ENCODE data around the gene SNRPA1.

Gene SNRPA1

GRCh38 chr15:101294731-101295606 is at the start of gene SNRPA1:
Gene SNRPA1 (minus strand): TSS chr15:101295248. CDS start chr15:101295178, 70 bp downstream.
- DNase-seq, result peak; percentile 99

DNA sequence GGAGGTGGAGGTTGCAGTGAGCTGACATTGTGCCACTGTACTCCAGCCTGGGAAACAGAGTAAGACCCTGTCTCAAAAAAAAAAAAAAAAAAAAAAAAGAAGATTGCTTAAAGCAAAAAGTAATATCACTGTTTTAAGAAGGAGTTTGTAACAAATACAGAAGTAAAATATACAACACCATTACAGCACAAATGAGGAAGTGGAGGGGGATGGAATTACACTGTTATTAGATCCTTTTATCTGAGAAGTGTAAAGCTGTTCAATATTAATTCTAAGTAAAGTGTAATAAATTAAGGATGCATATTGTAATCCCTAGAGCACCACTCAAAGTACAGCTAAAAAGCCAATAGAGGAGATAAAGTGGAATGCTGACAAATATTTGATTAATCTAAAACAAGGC is 47.0 kb upstream of the SNRPA1 start:
- DNase-seq, result no peak

DNA sequence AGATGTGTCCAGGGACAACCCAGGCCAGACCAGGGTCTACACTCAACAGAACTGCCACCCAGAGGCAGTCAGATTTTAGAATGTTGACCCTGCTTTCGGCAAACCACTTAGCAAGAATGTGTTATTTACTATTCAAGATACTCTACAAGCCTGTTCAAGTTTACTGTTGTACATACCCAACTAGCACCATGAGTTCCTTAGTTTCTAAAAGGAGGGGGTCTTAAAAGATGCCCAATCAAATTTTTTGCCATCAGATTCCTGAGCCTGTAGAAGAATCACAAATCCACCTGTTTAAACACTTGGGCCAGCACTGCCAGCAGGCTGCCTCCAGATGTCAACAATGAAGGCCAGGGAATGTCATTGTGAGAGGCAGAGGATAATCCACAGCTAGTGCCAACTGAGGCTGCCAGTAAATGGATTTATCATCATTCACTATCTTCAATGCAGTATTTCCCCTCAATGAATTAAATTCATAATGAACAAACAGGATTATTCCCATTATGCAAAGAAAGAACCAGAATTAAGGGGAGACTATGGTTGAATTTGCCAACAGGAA is 43.5 kb upstream of the SNRPA1 start:
- DNase-seq, result no peak

DNA sequence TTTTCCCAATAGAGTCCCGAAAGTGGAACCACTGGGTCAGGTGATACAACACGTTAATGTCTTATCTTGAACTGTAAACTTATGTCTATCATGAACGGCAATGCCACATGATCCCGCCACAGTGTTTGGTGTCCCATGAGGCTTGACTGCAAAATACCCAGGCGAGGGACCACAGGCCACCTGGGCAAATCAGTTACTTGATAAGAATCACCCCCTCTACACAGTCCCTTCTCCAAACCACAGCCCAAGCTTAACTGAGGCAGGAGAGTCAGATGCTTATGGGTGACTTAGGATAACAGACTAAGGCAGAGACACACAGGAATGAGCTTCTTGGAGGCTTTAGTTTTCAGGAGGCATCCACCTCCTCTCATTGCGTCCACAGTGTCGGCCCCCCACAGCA is 42.9 kb upstream of the SNRPA1 start:
- no peak for DNase-seq

- peak; percentile 40 for DNase-seq
Measured at GRCh38 chr15:101333907-101334789, 39.1 kb upstream of the SNRPA1 start.

DNA sequence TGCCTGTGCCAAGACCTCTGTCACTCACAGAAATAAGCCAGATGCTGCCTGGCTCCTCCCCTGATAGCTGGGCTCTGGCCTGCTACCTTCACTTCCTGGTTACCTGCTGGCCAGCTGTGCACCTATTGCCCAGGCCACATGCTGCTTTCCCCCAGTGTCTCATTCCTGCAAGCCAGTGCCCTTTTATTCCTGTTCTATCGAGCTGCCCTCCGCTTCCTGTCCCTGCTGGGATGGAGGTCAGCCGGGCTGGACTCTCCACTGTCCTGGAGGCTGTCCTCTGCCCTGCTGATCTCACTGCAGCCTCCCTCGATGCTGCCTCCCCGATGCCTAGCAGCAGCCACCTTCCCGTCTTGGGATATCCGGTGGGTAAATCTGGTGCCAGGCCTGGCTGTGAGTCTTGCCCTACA is 37.0 kb upstream of the SNRPA1 start:
- DNase-seq, result no peak

DNA sequence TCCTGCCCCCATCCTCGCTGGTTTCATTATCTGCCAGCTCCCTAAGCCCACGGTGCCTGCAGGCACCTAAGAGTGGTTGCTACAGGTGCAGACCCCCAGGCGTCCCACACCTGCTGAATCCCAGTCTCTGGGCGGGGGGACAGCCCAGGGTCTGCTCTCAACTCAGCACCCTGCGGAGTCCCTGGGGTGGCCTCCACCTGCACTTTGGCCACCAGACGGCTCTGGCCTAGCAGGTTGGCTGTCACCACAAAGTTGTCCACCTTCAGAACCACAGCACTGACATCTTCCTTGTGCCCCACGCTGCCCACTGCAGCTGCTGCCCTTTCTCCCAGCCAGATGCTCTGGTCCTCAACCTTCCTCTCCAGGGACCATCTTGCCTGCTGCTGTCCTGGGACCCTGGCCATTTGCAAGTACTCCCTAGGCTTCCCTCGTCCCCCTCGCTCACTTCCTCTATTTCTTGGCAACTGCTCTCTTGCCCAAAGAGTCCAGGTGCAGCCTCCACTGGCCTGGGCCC is 34.9 kb upstream of the SNRPA1 start:
- no peak for DNase-seq

GRCh38 chr15:101329309-101329863 is 34.3 kb upstream of the SNRPA1 start:
- DNase-seq, result no peak

- no peak for DNase-seq
Measured at GRCh38 chr15:101328001-101328400, 33.0 kb upstream of the SNRPA1 start.

DNA sequence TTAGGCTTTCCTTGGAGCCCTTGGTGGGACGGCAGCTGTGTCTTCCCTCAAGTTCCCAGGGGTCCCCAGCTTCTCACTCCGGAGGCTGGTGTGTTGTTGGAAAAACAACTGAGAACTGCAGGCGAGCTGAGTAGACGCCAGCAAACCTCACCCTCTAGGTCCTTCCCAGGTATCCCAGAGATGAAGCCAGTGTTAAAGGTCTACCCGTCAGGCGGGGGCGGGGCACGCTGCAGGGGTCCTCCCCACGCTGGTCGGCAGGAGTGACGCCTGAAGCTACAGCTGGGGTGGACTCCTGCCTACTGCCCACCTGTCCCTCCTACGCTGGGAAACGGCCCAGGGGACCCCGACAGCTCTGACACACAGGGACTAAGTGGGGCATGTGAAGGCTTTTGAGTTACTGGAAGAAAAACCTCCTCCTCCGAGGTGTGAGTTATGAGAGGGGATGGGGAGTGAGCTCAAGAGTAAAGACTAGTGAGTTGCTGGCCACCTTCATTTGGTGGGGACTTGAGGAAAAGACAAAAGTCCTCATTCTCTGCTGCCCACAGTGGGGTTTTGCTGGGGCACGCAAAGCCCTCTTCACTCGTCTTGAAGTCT is 32.2 kb upstream of the SNRPA1 start:
- no peak for DNase-seq

- DNase-seq, result no peak
Measured at GRCh38 chr15:101326462-101327146, 31.6 kb upstream of the SNRPA1 start.

DNA sequence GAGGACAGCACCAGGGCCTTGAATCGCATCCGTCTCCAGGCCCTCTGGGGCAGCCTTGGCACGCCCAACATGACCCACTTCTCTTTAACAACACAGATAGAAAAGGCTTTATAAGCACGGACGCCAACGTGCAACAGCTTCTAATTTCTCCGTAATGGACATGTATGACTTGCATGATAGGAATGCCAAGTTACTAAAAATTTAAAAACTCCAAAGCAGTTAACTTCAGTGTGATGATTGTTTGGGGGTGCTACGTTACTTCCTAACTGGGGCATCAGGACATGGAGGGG is 30.9 kb upstream of the SNRPA1 start:
- DNase-seq, result no peak

GRCh38 chr15:101325263-101326025 is 30.4 kb upstream of the SNRPA1 start:
- DNase-seq, result no peak

- DNase-seq, result no peak
Measured at GRCh38 chr15:101324524-101325177, 29.6 kb upstream of the SNRPA1 start.

DNA sequence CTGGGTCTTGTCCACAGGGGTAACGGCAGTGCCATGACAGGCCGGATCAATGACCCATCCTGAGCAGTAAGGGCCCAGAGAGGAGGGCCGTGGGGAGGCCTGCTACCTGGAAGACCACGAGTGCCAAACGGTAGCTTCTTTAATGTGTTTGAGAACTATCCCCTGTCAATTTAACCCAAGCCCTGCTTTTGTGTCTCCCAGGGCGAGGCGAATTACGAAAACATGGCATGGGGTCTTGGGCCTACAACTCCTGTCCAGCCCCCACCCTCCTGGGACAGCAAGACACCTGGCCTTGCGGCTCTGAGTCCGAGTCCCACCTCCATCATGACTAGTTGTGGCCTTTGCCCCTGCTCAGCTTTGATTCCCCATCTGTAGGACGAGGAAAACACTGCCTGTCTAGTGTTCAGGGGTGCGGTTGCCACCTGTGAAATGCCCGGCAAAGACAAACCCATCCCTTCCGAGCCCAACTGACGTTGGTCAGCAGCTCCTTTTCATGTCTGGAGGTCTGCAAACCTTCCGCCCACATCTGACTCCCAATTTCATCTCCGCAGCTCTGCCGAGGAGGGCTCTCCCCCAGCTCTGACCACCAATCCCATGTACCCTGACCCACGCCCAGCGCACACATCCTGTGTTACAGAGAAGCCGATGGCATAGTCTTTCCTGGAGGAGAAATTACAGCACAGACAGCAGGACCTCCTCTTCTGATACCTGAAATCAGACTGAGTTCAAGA is 28.9 kb upstream of the SNRPA1 start:
- no peak for DNase-seq

GRCh38 chr15:101322854-101323477 is 27.9 kb upstream of the SNRPA1 start:
- no peak for DNase-seq

DNA sequence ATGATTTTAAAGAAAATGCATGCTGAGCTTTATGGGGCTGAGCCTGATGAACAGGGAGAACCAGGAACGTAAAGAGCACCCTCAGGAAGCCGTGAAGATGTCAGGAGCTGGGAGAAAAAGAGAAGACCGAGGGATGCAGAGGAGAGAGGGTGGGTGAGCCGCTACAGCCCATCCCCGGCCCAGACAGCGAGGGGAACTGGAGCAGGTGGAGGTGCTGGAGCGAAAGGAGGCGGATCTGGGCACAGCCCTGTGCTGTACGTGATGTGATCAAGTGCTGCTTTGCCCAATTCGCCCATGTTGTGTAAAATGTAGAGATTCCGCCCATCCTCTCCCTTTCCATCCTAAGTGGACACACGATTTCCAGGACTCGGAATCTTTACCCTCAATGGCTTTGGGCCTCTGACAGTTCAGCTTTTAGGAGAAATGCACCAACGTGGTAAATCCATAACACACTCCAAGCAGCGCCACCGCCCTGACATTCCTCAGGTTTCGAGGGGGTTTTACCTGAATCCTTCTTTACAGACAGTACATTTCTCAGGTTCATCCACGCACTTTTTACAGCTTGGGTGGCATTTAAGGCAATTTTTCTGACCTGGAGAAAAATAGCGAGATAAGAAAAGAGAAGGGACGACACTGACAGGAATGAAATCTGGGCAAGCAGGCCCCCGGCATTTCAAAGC is 27.1 kb upstream of the SNRPA1 start:
- no peak for DNase-seq

- DNase-seq, result peak; percentile 46
Measured at GRCh38 chr15:101320501-101321052, 25.5 kb upstream of the SNRPA1 start.

DNA sequence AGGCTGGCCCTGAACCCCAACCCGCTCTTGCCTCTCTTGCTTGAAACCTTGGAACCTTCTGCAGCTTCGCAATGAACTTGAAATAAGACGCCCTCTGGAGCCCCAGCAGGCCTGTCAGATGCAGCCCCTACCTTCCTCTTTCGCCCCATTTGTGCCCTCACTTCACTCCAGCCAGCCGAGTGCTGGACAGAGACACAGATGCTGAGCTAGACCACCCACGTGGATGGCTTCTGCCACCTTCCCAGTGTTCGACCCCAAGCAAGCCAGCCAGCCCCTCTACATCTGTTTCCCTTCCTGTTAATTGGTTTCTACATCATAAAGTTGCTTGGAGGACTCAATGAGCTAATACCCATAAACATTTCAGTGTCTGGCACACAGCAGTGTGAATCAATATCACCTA is 23.8 kb upstream of the SNRPA1 start:
- DNase-seq, result no peak
